ENCODE measurements around the gene HIVEP3.

DNA sequence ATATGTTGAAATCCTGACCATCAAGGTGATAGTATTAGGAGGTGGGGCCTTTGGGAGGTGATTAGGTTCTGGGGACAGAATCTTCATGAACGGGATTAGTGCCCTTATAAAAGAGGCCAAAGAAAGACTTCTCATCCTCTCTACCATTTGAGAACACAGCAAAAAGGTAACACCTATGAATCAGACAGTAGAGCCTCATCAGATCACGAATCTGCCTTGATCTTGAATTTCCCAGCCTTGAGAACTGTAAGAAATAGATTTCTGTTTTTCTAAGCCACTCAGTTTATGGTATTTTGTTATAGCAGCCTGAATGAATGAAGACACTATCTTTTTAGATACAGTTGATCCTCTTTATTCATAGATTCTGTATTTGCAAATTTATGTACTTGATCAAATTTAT lies 227.3 kb downstream of the HIVEP3 start:
- TF ChIP-seq, protein P1, sequence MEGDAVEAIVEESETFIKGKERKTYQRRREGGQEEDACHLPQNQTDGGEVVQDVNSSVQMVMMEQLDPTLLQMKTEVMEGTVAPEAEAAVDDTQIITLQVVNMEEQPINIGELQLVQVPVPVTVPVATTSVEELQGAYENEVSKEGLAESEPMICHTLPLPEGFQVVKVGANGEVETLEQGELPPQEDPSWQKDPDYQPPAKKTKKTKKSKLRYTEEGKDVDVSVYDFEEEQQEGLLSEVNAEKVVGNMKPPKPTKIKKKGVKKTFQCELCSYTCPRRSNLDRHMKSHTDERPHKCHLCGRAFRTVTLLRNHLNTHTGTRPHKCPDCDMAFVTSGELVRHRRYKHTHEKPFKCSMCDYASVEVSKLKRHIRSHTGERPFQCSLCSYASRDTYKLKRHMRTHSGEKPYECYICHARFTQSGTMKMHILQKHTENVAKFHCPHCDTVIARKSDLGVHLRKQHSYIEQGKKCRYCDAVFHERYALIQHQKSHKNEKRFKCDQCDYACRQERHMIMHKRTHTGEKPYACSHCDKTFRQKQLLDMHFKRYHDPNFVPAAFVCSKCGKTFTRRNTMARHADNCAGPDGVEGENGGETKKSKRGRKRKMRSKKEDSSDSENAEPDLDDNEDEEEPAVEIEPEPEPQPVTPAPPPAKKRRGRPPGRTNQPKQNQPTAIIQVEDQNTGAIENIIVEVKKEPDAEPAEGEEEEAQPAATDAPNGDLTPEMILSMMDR (optimal IDR thresholded peaks at IDR 0.05 in 1 of 3, IDR thresholded peaks at IDR 0.05 in 1 of 3, conservative IDR thresholded peaks at IDR 0.05 in 1 of 3; ENCODE audit: extremely low read depth in 1 of 3, insufficient read depth in 2 of 3, low read length in 3 of 3) = no peak
- TF ChIP-seq EZH2 (IDR thresholded peaks at IDR 0.05; ENCODE audit: low read length) = no peak

Measured in keratinocyte (primary cell).